ENCODE measurements around the gene MBD4. TPM values are rescaled to one million over a fixed set of nuclear protein-coding genes. Genes with fewer than 3 reads are reported as not detected.

MBD4 gene
- polyA plus RNA-seq, 3 donors: 25.6 to 31.5 (median 30.1) TPM

- H3K27me3 ChIP-seq (ENCODE audit: control insufficient read depth in 2 of 2, insufficient read depth in 2 of 2, low read length in 2 of 2): no peaks in the 10 kb centered on the region
- H3K36me3 Mint-ChIP-seq: no peaks in the 10 kb centered on the region
- no peaks in the 10 kb centered on the region for H3K4me1 Mint-ChIP-seq
- H3K9me3 Mint-ChIP-seq: peaks cover 0 to 2% (median 0%) of the 10 kb centered on the region in 7 donors
- H3K4me2 ChIP-seq (replicated peaks; ENCODE audit: extremely low read depth, low read length, poor library complexity, severe bottlenecking): no peak overlapping the region
- no peaks in the 10 kb centered on the region for H3K36me3 ChIP-seq (replicated peaks in 1 of 2; ENCODE audit: control insufficient read depth in 1 of 2, insufficient read depth in 2 of 2, low read length in 2 of 2)
- no peak overlapping the region for H2AFZ ChIP-seq (ENCODE audit: insufficient read depth, low read depth, low read length, poor library complexity, severe bottlenecking)
- H3K9me3 ChIP-seq (replicated peaks in 1 of 2; ENCODE audit: control insufficient read depth in 1 of 2, insufficient read depth in 1 of 2, low read length in 2 of 2): no peaks in the 10 kb centered on the region
- H3K4me1 ChIP-seq (ENCODE audit: control insufficient read depth in 1 of 2, insufficient read depth in 2 of 2, low read length in 2 of 2): no peaks in the 10 kb centered on the region
- H3K27me3 Mint-ChIP-seq (ENCODE audit: low read depth in 3 of 3): peaks cover 0 to 3% (median 3%) of the 10 kb centered on the region in 3 donors
- no peak overlapping the region for H3K9ac ChIP-seq (ENCODE audit: insufficient read depth, low read length, poor library complexity, severe bottlenecking)
- no peaks in the 10 kb centered on the region for H3K79me2 ChIP-seq (ENCODE audit: insufficient read depth, low read length)
- DNase-seq: no peak
- intact Hi-C loops (cut with micrococcal nuclease): no loop called here
- H3K4me3 Mint-ChIP-seq: no peak overlapping the region
- no peak overlapping the region for H3K27ac Mint-ChIP-seq
- H3K27ac ChIP-seq (ENCODE audit: low read depth in 1 of 2, low read length in 2 of 2): no peak overlapping the region
- H3K4me3 ChIP-seq (replicated peaks in 1 of 3; ENCODE audit: low read depth in 2 of 3, low read length in 3 of 3): no peak overlapping the region
- no peak for TF ChIP-seq CTCF (IDR thresholded peaks at IDR 0.05)
- WGBS (ENCODE audit: insufficient coverage): 80% methylated on average over 1 of the region's 2 CpGs
- H4K20me1 ChIP-seq (ENCODE audit: insufficient read depth, low read length): no peaks in the 10 kb centered on the region
Measured at GRCh38 chr3:129409541-129409940, 30.2 kb downstream of the MBD4 start.

- no peak overlapping the region for H3K4me2 ChIP-seq (replicated peaks; ENCODE audit: extremely low read depth, low read length, poor library complexity, severe bottlenecking)
- H3K9ac ChIP-seq (ENCODE audit: insufficient read depth, low read length, poor library complexity, severe bottlenecking): no peak overlapping the region
- H3K27me3 ChIP-seq (ENCODE audit: control insufficient read depth in 2 of 2, insufficient read depth in 2 of 2, low read length in 2 of 2): no peaks in the 10 kb centered on the region
- intact Hi-C loops (cut with micrococcal nuclease): loop anchor here in 1 of 2 donors (5.0 kb wide), 1 partner anchor 33 kb away; the partner anchor contains the start of gene MBD4
- H3K9me3 ChIP-seq (replicated peaks in 1 of 2; ENCODE audit: control insufficient read depth in 1 of 2, insufficient read depth in 1 of 2, low read length in 2 of 2): no peaks in the 10 kb centered on the region
- H3K4me3 ChIP-seq (replicated peaks in 1 of 3; ENCODE audit: low read depth in 2 of 3, low read length in 3 of 3): no peak overlapping the region
- Mint-ChIP-seq H3K27ac (peak overlapping the region in 1 of 7 donors; percentile 26), H3K36me3 (peaks cover 0 to 2% of the 10 kb centered on the region in 2 donors), H3K4me1 (peaks cover 2% of the 10 kb centered on the region), H3K4me3 (no peak overlapping the region), H3K27me3 (ENCODE audit: low read depth in 3 of 3) (peaks cover 0 to 3% (median 2%) of the 10 kb centered on the region in 3 donors), H3K9me3 (no peaks in the 10 kb centered on the region)
- H2AFZ ChIP-seq (ENCODE audit: insufficient read depth, low read depth, low read length, poor library complexity, severe bottlenecking): no peak overlapping the region
- no peak for TF ChIP-seq CTCF (IDR thresholded peaks at IDR 0.05)
- H3K27ac ChIP-seq (ENCODE audit: low read depth in 1 of 2, low read length in 2 of 2): no peak overlapping the region
- no peak for DNase-seq
- peaks cover 4 to 5% of the 10 kb centered on the region in 2 donors for H3K4me1 ChIP-seq (ENCODE audit: control insufficient read depth in 1 of 2, insufficient read depth in 2 of 2, low read length in 2 of 2)
- H3K79me2 ChIP-seq (ENCODE audit: insufficient read depth, low read length): no peaks in the 10 kb centered on the region
- WGBS (ENCODE audit: insufficient coverage): 93% methylated on average over 3 of the region's 5 CpGs
- no peaks in the 10 kb centered on the region for H4K20me1 ChIP-seq (ENCODE audit: insufficient read depth, low read length)
- no peaks in the 10 kb centered on the region for H3K36me3 ChIP-seq (replicated peaks in 1 of 2; ENCODE audit: control insufficient read depth in 1 of 2, insufficient read depth in 2 of 2, low read length in 2 of 2)
Measured at GRCh38 chr3:129404610-129405009, 35.1 kb downstream of the MBD4 start.

Data from CD14-positive monocyte (primary cell).